ENCODE measurements around the gene VWC2.
"Not testable (repeated sequence)": the region's sequence is repeated elsewhere in the genome, so short reads cannot be mapped to it uniquely, and the experiment has no call there.

VWC2 gene

DNA sequence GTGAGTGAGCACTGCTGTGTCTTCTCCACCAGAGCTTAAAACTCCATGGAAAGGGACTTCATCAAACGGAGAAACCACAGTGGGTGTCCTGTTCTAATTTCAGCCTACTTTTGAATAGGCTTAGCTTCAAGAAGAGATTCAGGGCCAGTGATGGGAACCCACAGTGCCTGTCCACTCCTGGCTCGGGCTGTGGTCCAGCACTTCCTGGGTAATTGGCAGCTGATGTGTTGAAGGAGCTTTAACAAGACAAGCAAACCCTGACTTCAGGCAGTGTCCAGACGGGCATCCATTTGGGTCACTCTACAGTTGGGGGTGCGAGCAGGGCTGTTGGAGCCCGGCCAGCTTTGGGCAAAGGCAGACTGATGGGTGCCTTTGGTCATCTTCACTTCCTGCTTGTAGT lies 14.5 kb downstream of the VWC2 start:
- DNase-seq: no peak

DNA sequence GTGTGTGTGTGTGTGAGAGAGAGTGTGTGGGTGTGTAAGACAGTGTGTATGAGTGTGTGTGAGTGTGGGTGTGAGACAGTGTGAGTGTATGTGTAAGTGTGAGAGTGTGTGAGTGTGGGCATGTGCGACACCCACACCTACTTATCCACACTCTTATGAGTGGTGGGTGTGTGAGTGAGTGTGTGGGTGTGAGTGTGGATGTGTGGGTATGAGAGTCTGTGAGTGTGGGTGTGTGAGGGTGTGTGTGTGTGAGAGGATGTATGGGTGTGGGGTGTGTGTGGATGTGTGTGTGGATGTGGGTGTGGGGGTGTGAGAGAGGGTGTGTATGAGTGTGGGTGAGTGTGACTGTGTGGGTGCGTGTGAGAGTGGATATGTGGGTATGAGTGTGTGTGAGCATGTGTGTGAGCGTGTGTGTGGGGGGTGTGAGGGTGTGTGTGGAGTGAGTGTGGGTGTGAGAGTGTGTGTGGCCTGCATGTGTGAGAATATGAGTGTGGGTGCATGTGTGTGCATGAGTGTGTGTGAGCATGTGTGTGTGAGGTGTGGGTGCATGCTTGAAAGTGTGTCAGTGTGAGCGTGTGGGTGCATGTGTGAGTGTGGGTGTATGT lies 15.1 kb downstream of the VWC2 start:
- DNase-seq: no peak

DNA sequence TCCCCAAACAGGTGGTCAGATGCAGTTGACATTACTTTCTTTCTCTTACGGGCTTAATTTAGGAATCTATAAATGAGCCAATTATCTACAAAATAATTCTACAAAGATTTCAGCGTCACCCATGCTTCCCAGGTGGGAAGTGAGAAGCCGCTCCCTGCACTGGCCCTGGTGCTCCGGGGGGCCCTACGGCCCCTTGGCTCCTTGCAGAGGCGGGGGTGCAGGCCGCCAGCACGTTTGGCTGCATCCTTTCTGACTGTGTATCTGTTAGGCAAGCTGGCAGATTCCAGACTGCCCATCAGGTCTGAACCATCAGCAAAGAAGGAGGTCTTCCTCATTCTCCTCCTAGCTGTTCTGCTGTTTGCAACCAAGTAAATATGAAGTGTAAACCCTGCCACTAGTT lies 16.3 kb downstream of the VWC2 start:
- no peak for DNase-seq

DNA sequence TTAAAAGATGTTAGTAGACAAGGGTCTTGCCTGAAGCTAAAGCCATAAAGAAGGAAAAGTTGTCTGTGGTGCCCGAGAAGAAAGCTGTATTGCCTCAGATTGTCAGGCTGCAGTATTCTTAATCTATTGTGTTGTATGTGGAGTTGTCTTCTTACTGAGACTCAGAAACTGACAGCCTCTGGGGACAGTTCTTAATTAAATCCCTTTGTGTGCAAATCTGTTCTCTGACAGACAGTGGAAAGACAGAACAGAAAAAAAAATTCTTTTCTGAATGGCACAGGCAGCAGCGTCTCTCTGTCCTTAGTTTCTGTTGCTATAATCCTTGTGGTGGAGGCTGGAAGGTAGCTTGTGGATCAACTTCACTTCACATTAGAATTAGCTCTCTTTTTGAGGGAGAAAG lies 16.8 kb downstream of the VWC2 start:
- DNase-seq: no peak

DNA sequence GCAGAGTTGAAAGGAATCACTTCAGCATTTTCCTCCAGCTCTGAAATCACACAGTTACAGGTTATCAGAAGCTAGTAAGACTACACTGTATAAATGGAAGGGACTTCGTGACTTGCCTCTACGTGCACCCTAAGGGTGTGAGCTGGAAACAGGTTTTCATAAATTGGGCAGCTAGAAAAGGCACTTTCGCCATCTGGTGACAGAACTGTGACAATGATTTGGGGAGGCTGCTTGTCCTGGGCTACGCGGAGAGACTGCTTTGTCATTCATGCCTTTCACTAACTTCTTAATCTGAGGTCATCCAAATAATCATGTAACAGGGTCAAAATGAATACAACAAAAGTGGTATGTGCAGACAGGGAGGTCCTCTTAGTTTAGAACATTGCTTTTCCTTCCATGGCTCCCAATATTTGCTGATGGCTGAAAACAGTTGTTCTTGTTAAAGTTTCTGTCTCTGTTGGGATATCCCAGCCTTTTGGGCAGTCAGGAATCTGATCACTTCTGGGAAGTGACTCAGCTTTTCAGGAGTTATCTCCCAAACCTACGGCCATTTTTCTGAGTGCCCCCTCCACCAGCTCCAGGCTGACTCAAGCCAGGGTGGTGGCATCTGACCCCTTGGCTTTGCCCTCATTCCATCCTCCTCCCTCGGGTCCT lies 17.8 kb downstream of the VWC2 start:
- no peak for DNase-seq

DNA sequence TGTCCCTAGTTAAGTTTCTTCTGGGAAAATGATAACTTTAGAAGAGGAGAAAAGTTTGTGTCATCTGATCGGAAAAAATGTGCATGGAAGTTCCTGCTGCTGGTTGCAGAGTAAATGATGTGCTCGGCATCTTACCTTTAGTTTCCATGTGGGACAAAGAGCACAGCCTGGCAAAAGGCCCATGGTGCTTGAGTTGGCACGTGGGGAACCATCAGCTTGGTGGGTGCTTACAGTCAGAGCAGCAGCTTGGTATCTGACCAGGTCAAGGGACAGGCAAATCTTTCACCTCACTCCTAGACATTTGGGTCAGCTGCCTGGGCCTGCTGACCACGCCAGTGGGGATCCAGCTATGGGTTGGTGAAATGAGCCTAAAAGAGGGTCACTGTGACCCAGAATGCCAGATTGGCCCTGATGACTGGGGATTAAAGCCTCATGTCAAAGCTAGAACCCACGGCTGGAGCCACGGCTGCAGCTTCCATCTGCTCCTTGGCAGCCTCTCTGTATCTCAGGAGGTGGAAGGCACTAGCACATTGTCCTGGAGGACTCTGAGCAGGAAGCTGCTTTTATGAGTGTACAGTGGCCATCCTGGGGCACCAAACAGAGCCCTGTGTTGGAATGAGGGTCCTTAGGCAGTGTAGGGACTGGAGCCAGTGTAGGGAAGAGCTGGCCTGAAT lies 24.7 kb downstream of the VWC2 start:
- DNase-seq: no peak

DNA sequence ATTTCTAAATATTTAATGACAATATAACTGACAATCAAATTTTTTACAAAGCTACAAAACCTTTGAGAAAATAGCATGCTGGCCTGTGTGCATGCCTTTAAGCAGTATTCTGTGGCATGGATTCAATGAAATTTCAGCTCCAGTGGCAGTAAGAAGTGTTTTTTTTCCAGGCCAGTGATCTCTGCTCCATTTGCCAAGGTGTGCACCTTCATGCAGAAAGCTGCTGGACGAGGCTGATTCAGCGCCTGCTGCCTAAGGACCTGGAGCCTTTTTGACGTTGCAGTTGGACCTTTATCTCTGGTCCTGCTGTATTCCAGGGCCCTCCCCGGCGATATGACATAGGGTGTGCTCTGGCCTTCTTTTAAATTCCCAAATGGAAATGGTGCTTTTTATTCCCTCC lies 26.6 kb downstream of the VWC2 start:
- no peak for DNase-seq

DNA sequence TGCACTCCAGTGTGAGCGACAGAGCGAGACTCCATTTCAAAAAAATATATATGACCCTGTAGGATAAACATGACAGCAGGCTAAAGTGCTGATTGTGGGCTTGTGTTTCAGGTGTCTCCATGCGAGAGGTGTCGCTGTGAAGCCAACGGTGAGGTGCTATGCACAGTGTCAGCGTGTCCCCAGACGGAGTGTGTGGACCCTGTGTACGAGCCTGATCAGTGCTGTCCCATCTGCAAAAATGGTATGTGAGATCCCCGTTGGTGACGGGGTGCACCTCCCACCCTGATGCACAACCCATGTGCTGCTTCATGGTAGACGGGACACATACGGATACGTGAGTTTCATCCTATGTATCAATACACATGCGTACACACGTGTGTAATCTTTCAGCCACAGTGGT lies 29.2 kb downstream of the VWC2 start:
- DNase-seq: no peak

DNA sequence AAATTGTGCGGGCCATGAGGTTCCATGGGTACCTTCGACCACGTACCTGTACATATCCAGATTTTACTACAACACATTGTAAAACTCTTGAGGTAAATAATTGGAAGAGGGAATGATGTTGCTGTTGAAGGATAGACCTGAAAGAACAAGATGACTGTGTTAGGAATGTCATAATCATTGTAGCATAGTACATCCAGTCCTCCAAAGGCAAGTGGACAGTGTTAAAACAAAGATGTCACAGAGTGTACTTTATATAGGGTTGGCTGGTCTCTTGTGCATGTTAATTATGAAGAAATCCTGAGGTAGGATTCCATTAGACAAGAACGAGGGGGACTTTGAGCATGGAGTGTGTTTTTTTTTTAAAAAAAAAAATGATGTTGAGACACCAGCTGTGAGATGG lies 30.4 kb downstream of the VWC2 start:
- no peak for DNase-seq

DNA sequence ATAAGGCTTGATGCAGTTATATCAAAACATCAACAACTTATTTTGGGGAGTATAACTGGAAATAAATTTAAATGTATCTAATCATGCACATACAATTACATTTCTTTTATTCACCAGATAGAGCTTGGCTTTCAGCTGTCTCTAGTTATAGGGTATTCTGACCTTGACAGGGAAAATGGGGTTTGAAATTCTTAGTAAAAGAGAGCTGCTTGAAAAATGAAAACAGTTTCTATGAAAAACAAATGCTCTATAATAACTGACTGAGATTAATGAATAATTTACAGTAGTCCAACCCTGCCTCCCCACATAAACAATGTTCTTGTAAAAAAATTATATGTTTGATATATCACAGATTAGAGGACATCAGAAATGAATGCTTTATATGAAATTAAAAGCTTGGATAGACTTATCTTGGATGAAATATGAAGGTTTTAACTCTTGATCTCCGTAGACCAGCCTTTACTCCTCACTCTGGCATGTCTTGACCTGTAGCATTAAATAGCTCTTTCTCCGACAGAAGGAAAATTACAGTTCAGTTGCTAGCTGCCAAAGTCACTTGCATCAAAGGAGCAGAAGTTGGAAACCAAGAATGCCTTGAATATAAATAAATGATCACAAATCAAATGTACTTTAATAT lies 32.1 kb downstream of the VWC2 start:
- no peak for DNase-seq

DNA sequence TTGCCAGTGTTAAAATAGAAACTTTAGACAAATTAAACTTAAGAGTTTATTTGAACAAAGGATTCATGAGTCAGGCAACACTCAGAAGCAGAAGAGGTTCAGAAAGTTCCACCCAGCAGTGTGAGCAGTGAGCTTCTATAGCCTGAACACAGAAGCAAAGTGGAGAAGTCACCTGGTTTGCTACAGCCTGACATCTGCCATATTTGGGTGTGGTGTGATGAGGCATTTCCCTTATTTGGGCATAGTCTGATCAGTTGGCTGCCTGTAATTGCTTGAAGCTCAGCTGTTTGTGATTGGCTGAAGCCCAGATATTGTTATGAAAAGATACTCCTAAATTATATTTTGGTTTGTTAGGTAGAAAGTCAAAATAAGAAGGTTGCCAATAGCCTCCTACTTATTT lies 39.1 kb downstream of the VWC2 start:
- no peak for DNase-seq

DNA sequence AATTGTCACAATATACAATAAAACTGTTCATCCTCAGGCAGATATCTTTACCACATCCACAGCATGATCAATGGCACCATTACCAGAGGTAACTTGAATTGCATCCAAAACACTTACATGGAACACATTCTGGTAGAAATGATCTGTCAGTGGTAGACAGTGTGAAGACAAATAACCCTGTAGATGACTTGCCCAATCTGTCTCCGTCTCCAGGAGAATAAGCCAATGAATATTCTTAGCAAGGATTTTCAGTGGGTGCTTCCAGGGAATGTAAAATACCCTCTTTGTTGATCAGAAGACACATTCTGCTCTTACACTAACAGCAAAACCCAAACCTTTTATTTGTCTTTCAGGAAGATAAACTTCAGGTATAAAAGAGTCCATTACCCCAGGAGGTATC lies 43.8 kb downstream of the VWC2 start:
- DNase-seq: no peak

DNA sequence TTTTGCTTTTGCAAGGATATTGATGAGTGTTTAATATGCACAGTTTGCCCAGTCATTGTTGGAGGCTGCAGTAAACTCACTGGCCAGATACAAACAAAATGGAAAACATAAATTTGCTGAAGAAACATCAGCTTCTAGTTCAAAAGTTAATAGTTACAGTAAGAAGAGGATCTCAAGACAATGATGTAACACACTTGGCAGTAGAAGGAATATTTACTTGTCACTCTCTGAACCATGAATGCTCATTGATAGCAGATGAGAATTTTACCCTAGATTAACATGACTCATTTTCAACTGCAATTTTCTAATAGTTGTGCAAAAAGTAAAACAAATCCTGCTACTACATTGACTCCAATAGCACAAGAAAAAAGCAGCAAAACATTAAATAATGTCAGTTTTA lies 47.7 kb downstream of the VWC2 start:
- no peak for DNase-seq

DNA sequence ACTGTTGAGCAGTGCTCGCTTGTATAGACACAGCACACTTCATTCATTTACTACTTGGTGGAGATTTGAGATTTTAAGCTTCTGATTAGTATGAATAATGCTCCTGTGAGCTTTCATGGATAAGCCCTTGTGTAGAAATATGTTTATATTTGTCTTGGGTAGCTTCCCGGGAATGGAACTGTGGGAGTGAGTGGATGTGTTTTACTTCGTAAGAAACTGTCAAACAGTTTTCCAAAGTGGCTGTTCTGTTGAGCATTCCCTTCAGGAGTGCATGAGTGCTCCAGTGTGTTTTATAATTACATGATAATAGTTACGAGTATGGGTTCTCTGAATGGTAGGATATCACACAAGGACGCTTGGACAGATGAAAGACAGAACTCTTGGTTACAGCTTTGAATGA lies 49.4 kb downstream of the VWC2 start:
- DNase-seq: no peak

DNA sequence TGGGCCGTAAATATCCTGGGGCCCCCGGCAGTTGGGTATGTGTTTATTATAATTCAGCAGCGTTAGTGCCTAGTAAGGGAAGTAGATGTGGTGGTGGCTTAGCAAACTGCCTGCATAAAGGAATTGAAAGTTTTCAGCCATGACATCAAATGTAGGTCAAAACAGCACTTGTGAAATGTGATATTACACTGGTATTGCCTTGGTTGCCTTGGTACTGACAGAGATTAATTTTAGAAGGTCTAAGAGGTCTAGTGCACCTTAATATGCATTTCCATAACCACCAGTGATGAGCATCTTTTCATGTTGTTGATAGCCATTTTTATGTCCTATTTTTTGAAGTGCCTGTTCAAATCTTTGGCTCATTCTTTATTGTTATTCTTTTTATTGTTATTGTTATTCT lies 50.1 kb downstream of the VWC2 start:
- DNase-seq: no peak

DNA sequence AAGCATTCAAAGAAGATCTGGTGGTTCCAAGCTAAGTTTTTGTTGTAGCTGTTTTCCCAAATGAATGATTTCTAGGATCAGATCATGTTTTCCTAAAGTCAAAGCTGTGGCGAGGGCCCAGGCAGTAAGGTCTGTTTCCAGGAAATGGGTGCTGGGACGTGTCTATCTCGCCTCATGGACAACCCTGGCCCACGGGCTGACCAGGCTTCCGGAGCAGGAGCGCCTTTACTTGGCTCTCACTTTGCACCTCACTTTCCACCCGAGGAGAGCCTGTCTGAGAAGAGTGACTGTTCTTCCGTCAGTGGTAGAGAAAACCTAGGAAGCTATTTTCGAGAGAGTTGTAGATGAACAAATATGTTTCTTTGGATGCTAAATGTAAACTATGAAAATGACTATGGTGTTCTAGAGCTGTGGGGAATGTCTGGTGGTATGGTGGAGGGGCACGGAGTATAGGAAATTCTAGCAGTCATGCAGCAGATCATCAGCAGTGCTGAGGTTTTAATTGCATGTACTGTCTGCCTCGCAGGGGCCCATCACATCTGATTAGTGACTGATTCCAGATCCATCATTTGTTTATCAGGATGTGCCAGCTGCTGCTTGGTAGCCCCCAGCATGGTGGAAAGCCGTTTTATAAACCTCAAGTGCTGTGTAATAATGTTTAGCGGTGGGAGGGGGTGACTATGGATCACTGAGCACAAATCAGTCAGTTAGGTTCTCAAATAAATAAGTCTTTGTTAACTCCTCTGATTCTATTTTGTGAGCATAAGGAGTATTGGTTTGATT lies 66.6 kb downstream of the VWC2 start:
- DNase-seq: no peak

DNA sequence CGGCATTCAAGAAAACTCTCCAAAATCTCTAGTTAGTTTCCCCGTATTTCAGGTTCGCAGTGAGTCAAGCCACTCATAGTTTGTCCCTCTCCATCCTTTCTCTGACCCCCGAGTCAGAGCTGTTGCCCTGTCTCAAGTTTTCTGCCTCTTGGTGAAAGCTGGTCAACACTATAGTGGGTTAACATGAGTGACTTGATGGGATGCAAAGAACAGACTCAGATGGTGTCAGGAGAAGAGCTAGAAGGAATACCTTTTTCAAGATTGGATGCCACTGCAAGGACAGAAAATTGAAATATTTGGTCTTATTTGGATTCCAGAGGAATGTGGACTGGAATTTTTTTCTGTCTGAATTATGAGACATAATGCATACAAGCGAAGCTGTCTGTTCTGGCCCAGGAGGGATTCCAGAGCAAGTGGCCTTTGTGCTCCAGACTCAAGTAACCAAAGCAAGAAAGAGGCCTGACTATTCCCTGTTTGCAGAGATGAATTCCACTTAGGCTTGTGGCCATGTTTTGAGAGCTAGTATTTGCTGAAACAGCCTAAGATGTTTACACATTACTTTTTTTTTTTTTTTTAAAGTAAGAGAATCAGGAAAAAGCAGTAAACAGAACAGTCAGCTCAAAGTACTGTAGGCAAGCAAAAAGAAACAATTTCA lies 67.4 kb downstream of the VWC2 start:
- DNase-seq: no peak

DNA sequence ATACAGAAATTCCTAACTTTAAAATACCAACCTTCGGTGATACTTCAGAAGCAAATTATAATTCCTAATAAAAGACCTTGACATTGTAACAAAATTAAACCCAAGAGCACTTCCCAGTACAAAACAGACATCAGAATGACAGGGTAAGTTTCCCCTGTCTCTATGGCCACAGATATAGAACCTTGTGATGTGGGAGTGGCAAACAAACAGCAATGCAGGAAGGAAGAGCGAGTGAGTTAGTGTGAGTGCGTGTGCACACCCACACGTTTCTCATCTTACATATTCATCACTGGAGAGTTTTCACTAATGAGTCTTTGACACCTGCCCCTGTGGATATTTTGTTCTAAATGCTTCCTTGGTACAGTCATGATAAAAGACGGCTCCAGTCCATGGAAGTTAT lies 72.2 kb downstream of the VWC2 start:
- DNase-seq: no peak

DNA sequence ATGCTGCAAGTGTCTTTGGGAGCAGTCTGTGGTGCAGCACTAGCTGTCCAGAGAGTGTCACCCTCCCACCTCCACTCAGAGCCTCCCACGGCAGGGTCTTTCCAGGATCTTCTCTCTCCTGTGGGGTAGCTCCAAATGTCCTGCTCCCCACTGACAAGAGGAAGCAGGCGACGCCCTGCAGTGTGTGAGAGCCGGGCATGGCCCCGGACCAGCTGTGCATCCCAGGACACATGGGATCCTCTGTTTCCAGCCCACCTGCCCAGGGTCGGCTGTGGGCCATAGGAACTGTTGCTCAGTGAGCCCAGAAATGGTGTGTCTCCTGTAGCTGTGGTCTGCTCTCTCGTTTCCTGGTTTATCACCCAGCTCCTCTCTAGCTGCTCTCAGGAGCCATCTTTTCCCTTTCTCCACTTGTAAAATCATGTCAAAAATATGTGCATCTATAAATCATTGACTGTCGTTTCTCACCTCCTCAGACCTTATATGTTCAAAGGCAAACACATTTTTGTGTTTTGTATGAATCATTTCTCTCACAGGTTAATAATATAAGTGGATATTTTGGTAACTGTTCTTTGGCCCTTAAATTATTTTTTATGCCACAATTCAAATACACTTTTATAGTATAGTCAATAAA lies 74.9 kb downstream of the VWC2 start:
- no peak for DNase-seq

DNA sequence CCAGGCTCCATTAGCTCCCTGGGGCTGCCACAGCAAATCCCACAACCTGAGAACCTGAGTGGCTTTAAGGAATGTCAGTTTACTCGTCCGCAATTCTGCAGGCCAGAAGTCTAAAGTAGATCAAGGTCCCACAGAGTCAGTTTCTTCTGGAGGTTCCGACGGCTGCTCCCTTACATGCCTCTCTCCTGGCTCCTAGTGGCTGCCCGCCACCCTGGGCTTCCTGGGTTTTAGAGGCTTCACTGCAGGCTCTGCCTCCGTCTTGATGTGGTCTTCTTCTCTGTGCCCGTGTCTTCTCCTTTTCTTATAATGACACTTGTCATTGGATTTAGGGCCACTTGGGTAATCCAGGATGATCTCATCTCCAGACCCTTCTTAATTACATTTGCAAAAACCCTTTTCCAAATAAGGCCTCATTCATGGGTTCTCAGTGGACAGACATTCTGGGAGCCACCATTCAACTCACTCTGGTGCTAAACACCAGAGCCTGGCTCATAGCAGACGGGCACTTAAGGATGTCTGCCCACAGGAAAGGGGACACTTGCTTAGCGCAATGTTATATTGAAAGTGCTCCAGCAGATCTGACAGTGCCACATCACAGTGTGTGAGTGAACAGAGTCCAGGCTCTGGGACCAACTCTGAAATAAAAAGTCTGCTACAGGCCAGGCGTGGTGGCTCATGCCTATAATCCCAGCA lies 77.6 kb downstream of the VWC2 start:
- DNase-seq: no peak

DNA sequence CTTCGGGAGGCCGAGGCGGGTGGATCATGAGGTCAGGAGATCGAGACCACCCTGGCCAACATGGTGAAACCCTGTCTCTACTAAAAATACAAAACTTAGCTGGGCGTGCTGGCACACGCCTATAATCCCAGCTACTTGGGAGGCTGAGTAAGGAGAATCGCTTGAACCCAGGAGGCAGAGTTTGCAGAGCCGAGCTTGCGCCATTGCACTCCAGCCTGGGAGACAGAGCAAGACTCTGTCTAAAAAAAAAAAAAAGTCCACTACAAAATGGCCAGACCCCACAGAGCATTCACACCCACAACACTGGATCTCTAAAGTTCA lies 78.1 kb downstream of the VWC2 start:
- not testable (repeated sequence) for DNase-seq

Data from stimulated activated CD4-positive, alpha-beta T cell treated with anti-CD3 and anti-CD28 coated beads, Interleukin-1b, Interleukin-23, amount 100 ng/mL, for 48 hours (primary cell).